H1 (cell line): ENCODE measurements around the gene DOK3. TPM values are rescaled to one million over a fixed set of nuclear protein-coding genes. Genes with fewer than 3 reads are reported as not detected.

Experiments
- CHD7 ChIP-seq: fragments of 300-600 bp; sonication (generic); IDR thresholded peaks from 2 replicates; pipeline ENCODE4 v1.7.1; 2012; ENCODE audit warnings: low read length, moderate library complexity, mild to moderate bottlenecking, inconsistent platforms; ENCODE audit not compliant: insufficient replicate concordance
- HDAC6 ChIP-seq: IDR thresholded peaks from one replicate; pipeline ENCODE4 v1.7.1; 2012; ENCODE audit warnings: low read depth, mild to moderate bottlenecking, inconsistent platforms, low read length, moderate library complexity
- KDM5A ChIP-seq: fragments of 200-600 bp; IDR thresholded peaks from 2 replicates; pipeline ENCODE4 v1.7.1; 2012; ENCODE audit warnings: mild to moderate bottlenecking, low read length, inconsistent platforms, mixed read lengths
- RXRA ChIP-seq: IDR thresholded peaks from 2 replicates; pipeline ENCODE4 v1.6.1; 2011; ENCODE audit warnings: low read depth, mild to moderate bottlenecking, low read length, moderate library complexity; ENCODE audit not compliant: insufficient read depth
- SAP30 ChIP-seq: fragments of 300-600 bp; sonication (generic); IDR thresholded peaks from 2 replicates; pipeline ENCODE4 v1.7.1; 2012; ENCODE audit warnings: low read length, moderate library complexity, mild to moderate bottlenecking, inconsistent platforms; ENCODE audit not compliant: insufficient read depth, insufficient replicate concordance
- SIRT6 ChIP-seq: IDR thresholded peaks from one replicate; pipeline ENCODE4 v1.7.1; 2012; ENCODE audit warnings: low read length, inconsistent platforms
- SP4 ChIP-seq: IDR thresholded peaks from 2 replicates; pipeline ENCODE4 v1.6.1; 2012; ENCODE audit warnings: low read length, inconsistent platforms
- USF2 ChIP-seq: IDR thresholded peaks from 2 replicates; pipeline ENCODE4 v1.6.1; 2011; ENCODE audit warnings: low read length, improper control_type of control experiment
- polyA plus RNA-seq, 7 experiments: library from polyadenylated mRNA; depleted of rRNA in 3 of 7; stranded (reverse) in 5 of 7; unstranded in 2 of 7; fragments of >200 nt in 5 of 7; fragments of 200-250 nt in 2 of 7; gene quantifications; 1 replicate in 5 of 7; 2 replicates in 1 of 7; 4 replicates in 1 of 7; pipeline versions ENCODE4 v1.2.1 to v1.2.3, GENCODE V29; 2011 to 2013; ENCODE audit warnings: missing spikeins in 2 of 7, mixed read lengths in 2 of 7
- total RNA-seq: library from RNA; stranded (reverse); fragmentation: NEBNext Ultra II Directional; extraction: Animal tissue kit (Norgen Biotek cat#: 25700); gene quantifications from 2 replicates; pipeline ENCODE4 v1.2.1, GENCODE V29; 2021

The DOK3 gene
- total and polyA plus RNA-seq, 2 of the 8 experiments (the other 6 are each of a cell fraction or from before 2014, with no cell fraction given): 4.2 to 6.4 TPM

- TF ChIP-seq SP4 (no peak), SAP30 (no peak), HDAC6 (no peak), SIRT6 (no peak), KDM5A (no peak), CHD7 (no peak), USF2 (0 out of 2 replicates have a peak, but pooled peaks have one; percentile 12), RXRA (no peak)
Observed at GRCh38 chr5:177468685-177469628, 40.7 kb downstream of the DOK3 start (continued).
